Prostate gland (tissue), 2 donors: ENCODE results near the gene CES3.

Experiments used
- POLR2A ChIP-seq: fragments of 450-650 bp; IDR thresholded peaks from one replicate; pipeline ENCODE4 v1.6.1; 2016; ENCODE audit warnings: antibody characterized with exemption, mild to moderate bottlenecking
- TF ChIP-seq, protein P1 (sequence below), 4 experiments: fragments of 200-600 bp in 2 of 4; fragments of 450-650 bp in 2 of 4; sonication (generic) in 2 of 4; IDR thresholded peaks; 1 replicate in 3 of 4; 2 replicates in 1 of 4; pipeline ENCODE4 v1.5.1; 2016 to 2019; ENCODE audit warnings: antibody characterized with exemption in 4 of 4, mild to moderate bottlenecking in 2 of 4, moderate library complexity in 2 of 4

DNA sequence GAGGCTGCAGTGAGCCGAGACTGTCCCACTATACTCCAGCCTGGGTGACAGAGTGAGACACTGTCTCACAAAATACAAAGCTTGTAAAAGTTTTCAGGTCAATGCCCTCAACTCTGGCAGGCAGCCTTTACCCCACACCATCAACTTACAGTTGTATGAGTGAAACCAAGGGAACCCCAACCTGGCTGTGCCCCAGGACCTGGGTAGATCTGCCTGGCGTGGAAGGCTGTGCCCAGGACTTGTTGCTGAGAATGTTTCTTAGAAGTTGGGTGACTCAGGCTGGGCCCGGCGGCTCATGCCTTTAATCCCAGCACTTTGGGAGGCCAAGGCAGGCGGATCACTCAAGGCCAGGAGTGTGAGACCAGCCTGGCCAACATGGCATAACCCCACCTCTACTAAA lies 7.8 kb downstream of the CES3 start:
- TF ChIP-seq, protein P1, sequence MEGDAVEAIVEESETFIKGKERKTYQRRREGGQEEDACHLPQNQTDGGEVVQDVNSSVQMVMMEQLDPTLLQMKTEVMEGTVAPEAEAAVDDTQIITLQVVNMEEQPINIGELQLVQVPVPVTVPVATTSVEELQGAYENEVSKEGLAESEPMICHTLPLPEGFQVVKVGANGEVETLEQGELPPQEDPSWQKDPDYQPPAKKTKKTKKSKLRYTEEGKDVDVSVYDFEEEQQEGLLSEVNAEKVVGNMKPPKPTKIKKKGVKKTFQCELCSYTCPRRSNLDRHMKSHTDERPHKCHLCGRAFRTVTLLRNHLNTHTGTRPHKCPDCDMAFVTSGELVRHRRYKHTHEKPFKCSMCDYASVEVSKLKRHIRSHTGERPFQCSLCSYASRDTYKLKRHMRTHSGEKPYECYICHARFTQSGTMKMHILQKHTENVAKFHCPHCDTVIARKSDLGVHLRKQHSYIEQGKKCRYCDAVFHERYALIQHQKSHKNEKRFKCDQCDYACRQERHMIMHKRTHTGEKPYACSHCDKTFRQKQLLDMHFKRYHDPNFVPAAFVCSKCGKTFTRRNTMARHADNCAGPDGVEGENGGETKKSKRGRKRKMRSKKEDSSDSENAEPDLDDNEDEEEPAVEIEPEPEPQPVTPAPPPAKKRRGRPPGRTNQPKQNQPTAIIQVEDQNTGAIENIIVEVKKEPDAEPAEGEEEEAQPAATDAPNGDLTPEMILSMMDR (IDR thresholded peaks at IDR 0.05), result no peak
- no peak for TF ChIP-seq POLR2A
